ENCODE measurements around the gene TNC. TPM values are rescaled to one million over a fixed set of nuclear protein-coding genes. Genes with fewer than 3 reads are reported as not detected.

The TNC gene
- total and polyA plus RNA-seq, 12 donors, result 0.41 to 120 (median 5.7) TPM

GRCh38 chr9:115146581-115147021 lies 28.6 kb upstream of the TNC start:
- Histone ChIP-seq H3K9me3 (peaks cover 0 to 5% (median 0%) of the 10 kb centered on the region in 11 donors), H3K27ac (no peak overlapping the region), H3K27me3 (peaks cover 0 to 6% (median 0%) of the 10 kb centered on the region in 7 donors), H3K36me3 (no peaks in the 10 kb centered on the region), H3K4me3 (no peak overlapping the region), H3K4me1 (no peaks in the 10 kb centered on the region)
- no peak for DNase-seq
- 52 to 76% methylated on average over 4 of the region's 4 CpGs for WGBS, 2 donors
- intact Hi-C loops (cut with DNase I), result no loop called here
- TF ChIP-seq CTCF (IDR thresholded peaks at IDR 0.05), result no peak
- ATAC-seq, result peak in 4 of 8 donors; percentile 29 to 74 (median 38)

GRCh38 chr9:115144706-115145105 lies 26.7 kb upstream of the TNC start:
- no peak overlapping the region for H3K27ac ChIP-seq
- 46 to 48% methylated on average over 2 of the region's 2 CpGs for WGBS, 2 donors
- peak in 1 of 8 donors; percentile 56 for ATAC-seq

GRCh38 chr9:115143689-115144088 lies 25.7 kb upstream of the TNC start:
- intact Hi-C loops (cut with DNase I), result loop anchor here in 1 of 10 donors (2.0 kb wide), 1 partner anchor 53 kb away; no protein-coding TSS in a partner anchor
- Histone ChIP-seq H3K4me3 (no peak overlapping the region), H3K9me3 (peaks cover 0 to 6% (median 0%) of the 10 kb centered on the region in 11 donors), H3K36me3 (no peaks in the 10 kb centered on the region), H3K4me1 (no peaks in the 10 kb centered on the region), H3K27me3 (peaks cover 0 to 6% (median 0%) of the 10 kb centered on the region in 7 donors), H3K27ac (no peak overlapping the region)
- DNase-seq (no peak), ATAC-seq (no peak)
- no peak for TF ChIP-seq CTCF (IDR thresholded peaks at IDR 0.05)
- 41 to 77% methylated on average over 2 of the region's 2 CpGs for WGBS, 2 donors

More at GRCh38 chr9:115144706-115145105, 26.7 kb upstream of the TNC start:
- Histone ChIP-seq H3K9me3 (peaks cover 0 to 6% (median 0%) of the 10 kb centered on the region in 11 donors), H3K36me3 (no peaks in the 10 kb centered on the region), H3K27me3 (peaks cover 0 to 6% (median 0%) of the 10 kb centered on the region in 7 donors), H3K4me3 (no peak overlapping the region), H3K4me1 (no peaks in the 10 kb centered on the region)
- intact Hi-C loops (cut with DNase I), result loop anchor here in 1 of 10 donors (2.0 kb wide), 1 partner anchor 52 kb away; no protein-coding TSS in a partner anchor
- no peak for DNase-seq
- TF ChIP-seq CTCF (IDR thresholded peaks at IDR 0.05), result no peak

- ATAC-seq (no peak), DNase-seq (no peak)
- H3K4me1 ChIP-seq, result no peaks in the 10 kb centered on the region
- no peak overlapping the region for H3K27ac ChIP-seq
- H3K36me3 ChIP-seq, result no peaks in the 10 kb centered on the region
- WGBS, 2 donors, result 85 to 90% methylated on average over 6 of the region's 6 CpGs
- peaks cover 0 to 6% (median 0%) of the 10 kb centered on the region in 11 donors for H3K9me3 ChIP-seq
- no peak overlapping the region for H3K4me3 ChIP-seq
- H3K27me3 ChIP-seq, result peaks cover 0 to 6% (median 0%) of the 10 kb centered on the region in 7 donors
- intact Hi-C loops (cut with DNase I), result no loop called here
- no peak for TF ChIP-seq CTCF (IDR thresholded peaks at IDR 0.05)
Observed at GRCh38 chr9:115142517-115143270, 24.7 kb upstream of the TNC start.

All from heart right ventricle (tissue), 16 donors.